K562 (cell line): ENCODE data around the gene PGBD1. TPM values are rescaled to one million over a fixed set of nuclear protein-coding genes. Genes with fewer than 3 reads are reported as not detected.
A peak's percentile ranks its signal among the peaks of the same experiment; 100 is the strongest.

ENCODE experiments used
- ATAC-seq: fragments of 200-7000 bp; cut with Tn5 transposase; 3 replicates; pipeline ENCODE4 v1.9.1; 2020; ENCODE audit warnings: moderate library complexity
- BruUV-seq: library from RNA; stranded (reverse); fragments of 400-500 nt; replicated peaks from 2 replicates; lab custom pipeline; 2021; lab: Mats Ljungman, UMichigan
- CTCF ChIA-PET: fragments of 300-600 bp; formaldehyde crosslinking; extraction: SDS; loops from one replicate; lab custom pipeline; 2021; ENCODE audit warnings: low intra/inter-chr PET ratio; lab: Yijun Ruan, JAX
- POLR2A ChIA-PET: fragments of 300-600, 350-650 bp; sonication (Branson Sonifier 250); formaldehyde crosslinking; extraction: SDS; loops from one replicate; lab custom pipeline; 2021; ENCODE audit warnings: antibody characterized with exemption, inconsistent platforms; lab: Yijun Ruan, JAX
- DNase-seq, 4 experiments: peaks; one replicate each; pipeline versions ENCODE4 v3.0.0 to v3.0.0-alpha.2; 2011 to 2018; ENCODE audit warnings: low spot score in 3 of 4, mixed read lengths in 3 of 4; ENCODE audit errors: extremely low read depth in 1 of 4
- FAIRE-seq: peaks from 2 replicates; lab custom pipeline; 2011; peaks lifted over from hg19 to GRCh38; lab: Jason Lieb, UNC
- H2AFZ ChIP-seq: 2 replicates; pipeline ENCODE4 v1.6.0; 2011; ENCODE audit warnings: low read depth, low read length, control low read depth, inconsistent platforms
- H3K27ac ChIP-seq: fragments of 200-600 bp; 3 replicates; pipeline ENCODE4 v1.8.0; 2011; ENCODE audit warnings: low read depth, mild to moderate bottlenecking, control low read depth, inconsistent platforms, low read length, moderate library complexity, mixed read lengths; ENCODE audit errors: extremely low read depth
- H3K27me3 ChIP-seq, 2 experiments: fragments of 300-600 bp in 1 of 2; 2 replicates in 1 of 2; 3 replicates in 1 of 2; pipeline versions ENCODE4 v1.6.0 to v1.8.0; 2011; ENCODE audit warnings: inconsistent platforms in 2 of 2, low read length in 2 of 2, mild to moderate bottlenecking in 1 of 2, mixed read lengths in 1 of 2, moderate library complexity in 1 of 2; ENCODE audit not compliant: control insufficient read depth in 2 of 2, insufficient read depth in 2 of 2
- H3K36me3 ChIP-seq: fragments of 300-600 bp; 3 replicates; pipeline ENCODE4 v1.8.0; 2011; ENCODE audit warnings: mild to moderate bottlenecking, low read length, inconsistent platforms; ENCODE audit not compliant: control insufficient read depth, insufficient read depth
- H3K4me1 ChIP-seq, 2 experiments: fragments of 200-600 bp in 1 of 2; replicated peaks in 1 of 2; 2 replicates in 1 of 2; 3 replicates in 1 of 2; pipeline versions ENCODE4 v1.5.1 to v1.8.0; 2011; ENCODE audit warnings: inconsistent platforms in 2 of 2, low read length in 2 of 2, mild to moderate bottlenecking in 1 of 2, mixed read lengths in 1 of 2, moderate library complexity in 1 of 2; ENCODE audit not compliant: control insufficient read depth in 2 of 2, insufficient read depth in 2 of 2
- H3K4me2 ChIP-seq: 2 replicates; pipeline ENCODE4 v1.6.1; 2011; ENCODE audit warnings: low read length, control low read depth, inconsistent platforms, mixed read lengths; ENCODE audit not compliant: insufficient read depth
- H3K4me3 ChIP-seq: fragments of 200-600 bp; sonication (generic), shearing (Covaris generic); 2 replicates; pipeline ENCODE4 v1.5.1; 2016; ENCODE audit warnings: control low read depth, inconsistent platforms
- H3K79me2 ChIP-seq: fragments of 200-600 bp; 3 replicates; pipeline ENCODE4 v1.8.0; 2011; ENCODE audit warnings: low read length, inconsistent platforms; ENCODE audit not compliant: control insufficient read depth, insufficient read depth
- H3K9ac ChIP-seq, 2 experiments: 2 replicates each; pipeline versions ENCODE4 v1.6.0 to v1.6.1; 2011; ENCODE audit warnings: low read depth in 2 of 2, low read length in 2 of 2, control low read depth in 1 of 2, inconsistent platforms in 1 of 2, mild to moderate bottlenecking in 1 of 2, mixed read lengths in 1 of 2; ENCODE audit not compliant: insufficient read depth in 1 of 2
- H3K9me1 ChIP-seq: one replicate; pipeline ENCODE4 v1.6.0; 2011; ENCODE audit warnings: inconsistent platforms, mild to moderate bottlenecking, low read length, moderate library complexity; ENCODE audit not compliant: control insufficient read depth, insufficient read depth
- H3K9me3 ChIP-seq: replicated peaks from 2 replicates; pipeline ENCODE4 v1.5.1; 2011; ENCODE audit warnings: low read depth, low read length, inconsistent platforms; ENCODE audit not compliant: control insufficient read depth, insufficient read depth
- H4K20me1 ChIP-seq: replicated peaks from 2 replicates; pipeline ENCODE4 v1.6.1; 2011; ENCODE audit warnings: low read length, inconsistent platforms, mixed read lengths; ENCODE audit not compliant: control insufficient read depth, insufficient read depth
- BRF1 ChIP-seq: IDR thresholded peaks from 3 replicates; pipeline ENCODE4 v1.6.1; 2011; ENCODE audit warnings: borderline replicate concordance, mild to moderate bottlenecking; ENCODE audit not compliant: insufficient read length; ENCODE audit errors: extremely low read depth
- CBX2 ChIP-seq: fragments of 200-600 bp; sonication (generic); IDR thresholded peaks from one replicate; pipeline ENCODE4 v1.6.1; 2012; ENCODE audit warnings: mild to moderate bottlenecking, low read length, inconsistent platforms; ENCODE audit not compliant: insufficient read depth, poor library complexity, severe bottlenecking
- CBX3 ChIP-seq, 2 experiments: IDR thresholded peaks; 1 replicate in 1 of 2; 2 replicates in 1 of 2; pipeline ENCODE4 v1.6.1; 2012; ENCODE audit warnings: inconsistent platforms in 2 of 2, low read length in 2 of 2, borderline replicate concordance in 1 of 2, control low read depth in 1 of 2
- CBX5 ChIP-seq: IDR thresholded peaks from 2 replicates; pipeline ENCODE4 v1.6.1; 2014; ENCODE audit warnings: low read depth, borderline replicate concordance
- DLX4 ChIP-seq: fragments of 250-450 bp; sonication (Bioruptor Pico); IDR thresholded peaks from 2 replicates; pipeline ENCODE4 v1.6.1; 2021; ENCODE audit warnings: mild to moderate bottlenecking
- KDM2B ChIP-seq: fragments of 250-450 bp; sonication (Bioruptor Pico); IDR thresholded peaks from 2 replicates; pipeline ENCODE4 v1.8.0; 2021; ENCODE audit warnings: mild to moderate bottlenecking, moderate library complexity
- MIER1 ChIP-seq: fragments of 450-650 bp; IDR thresholded peaks from 2 replicates; pipeline ENCODE4 v1.6.1; 2016; ENCODE audit warnings: antibody characterized with exemption, mild to moderate bottlenecking, low read depth
- NR3C1 ChIP-seq: sonication (generic); formaldehyde crosslinking; IDR thresholded peaks from 2 replicates; pipeline ENCODE4 v1.8.1; 2022; ENCODE audit warnings: missing genetic modification reagents
- POLR2AphosphoS2 ChIP-seq: IDR thresholded peaks from 2 replicates; pipeline ENCODE4 v1.6.1; 2012; ENCODE audit warnings: low read length, improper control_type of control experiment
- PRMT5 ChIP-seq: sonication (generic); formaldehyde crosslinking; IDR thresholded peaks from 2 replicates; pipeline ENCODE4 v1.5.0; 2020; ENCODE audit warnings: missing genetic modification reagents
- PTRF ChIP-seq: fragments of 450-650 bp; IDR thresholded peaks from 2 replicates; pipeline ENCODE4 v1.6.1; 2016; ENCODE audit warnings: mild to moderate bottlenecking, missing genetic modification characterization, missing compliant biosample characterization
- RBM14 ChIP-seq: fragments of 200-400 bp; formaldehyde crosslinking; IDR thresholded peaks from 2 replicates; pipeline ENCODE4 v1.6.1; 2018; ENCODE audit warnings: low read depth, mild to moderate bottlenecking, low read length, moderate library complexity, borderline replicate concordance; ENCODE audit not compliant: insufficient read depth
- SNAPC5 ChIP-seq: fragments of 250-450 bp; sonication (Bioruptor Pico); IDR thresholded peaks from 2 replicates; pipeline ENCODE4 v1.8.0; 2021; ENCODE audit warnings: moderate library complexity, mild to moderate bottlenecking, inconsistent platforms
- TCFL5 ChIP-seq: fragments of 250-450 bp; sonication (Bioruptor Pico); conservative IDR thresholded peaks from 2 replicates; pipeline ENCODE4 v1.6.1; 2021; ENCODE audit warnings: mild to moderate bottlenecking, moderate library complexity, matching md5 sums
- ZNF175 ChIP-seq: fragments of 200-800 bp; sonication (Bioruptor generic); IDR thresholded peaks from 2 replicates; pipeline ENCODE4 v1.6.1; 2016; ENCODE audit warnings: low read depth, mild to moderate bottlenecking, missing genetic modification characterization, missing compliant biosample characterization
- ZNF395 ChIP-seq: fragments of 200-800 bp; sonication (Bioruptor generic); IDR thresholded peaks from 2 replicates; pipeline ENCODE4 v1.6.1; 2017; ENCODE audit warnings: missing genetic modification characterization, missing compliant biosample characterization
- ZNF707 ChIP-seq: fragments of 250-450 bp; sonication (Bioruptor Pico); conservative IDR thresholded peaks from 2 replicates; pipeline ENCODE4 v1.8.0; 2022; ENCODE audit warnings: inconsistent platforms, mild to moderate bottlenecking, moderate library complexity
- WGBS: fragments of 100-300 bp; shearing (Covaris generic); methylation state at CpG from one replicate; pipeline ENCODE4 v1.1.6; 2016; ENCODE audit warnings: low coverage, mixed read lengths; ENCODE audit not compliant: insufficient coverage; ENCODE audit errors: missing lambda C conversion rate; 5-methylcytosine and 5-hydroxymethylcytosine counted together
- in situ Hi-C: fragments of 300-500 bp; cut with MboI; formaldehyde crosslinking; loops from 4 replicates; pipeline ENCODE4 v1.15.0; 2018; ENCODE audit warnings: inconsistent platforms, mixed read lengths
- intact Hi-C: fragments of 100-400 bp; cut with micrococcal nuclease; formaldehyde crosslinking; loops from 2 replicates; pipeline ENCODE4 v1.14.2; 2022
- polyA plus RNA-seq, 8 experiments: library from polyadenylated mRNA; depleted of rRNA in 4 of 8; stranded (reverse) in 5 of 8; unstranded in 3 of 8; fragments of >200 nt; fragmentation: Nextera tagmentation in 2 of 8; fragmentation: Illumina TruSeq in 1 of 8; extraction: Ambion mirVana in 2 of 8; extraction: Trizol in 1 of 8; gene quantifications; 2 replicates each; pipeline versions ENCODE4 v1.2.1 to v1.2.3, GENCODE V29; 2011 to 2014; ENCODE audit warnings: inconsistent platforms in 1 of 8, missing spikeins in 1 of 8
- total RNA-seq, 7 experiments: library from RNA; depleted of rRNA in 6 of 7; stranded (reverse); fragments of >200 nt in 6 of 7; fragmentation: Illumina TruSeq in 2 of 7; extraction: Trizol in 2 of 7; gene quantifications; 2 replicates each; pipeline versions ENCODE4 v1.2.1 to v1.2.3, GENCODE V29; 2011 to 2021; ENCODE audit warnings: low replicate concordance in 1 of 7

PGBD1 gene
- total and polyA plus RNA-seq, 9 of the 15 experiments (the other 6 are each of a cell fraction or from before 2014, with no cell fraction given): 3.3 to 9.0 (median 7.3) TPM

- in situ Hi-C loops (no loop called here), intact Hi-C loops (loop anchor here (1.0 to 5.0 kb wide), 3 partner anchors 69 to 130 kb away; partner anchors contain the start of gene ZSCAN31)
- H3K27me3 ChIP-seq: no peaks in the 10 kb centered on the region
- peaks cover 29% of the 10 kb centered on the region for H3K79me2 ChIP-seq
- no peaks in the 10 kb centered on the region; the same call in 1 of the 2 replicates for H3K9me3 ChIP-seq
- peak within 1 kb of the TSS; percentile 78 for H3K27ac ChIP-seq
- no peaks in the 10 kb centered on the region for H3K9me1 ChIP-seq
- DNase-seq (peak; percentile 85 to 95 (median 88)), FAIRE-seq (peak; percentile 91), ATAC-seq (peak; percentile 95)
- peak within 1 kb of the TSS; percentile 75 to 94 for H3K9ac ChIP-seq
- no peaks in the 10 kb centered on the region for H4K20me1 ChIP-seq
- H2AFZ ChIP-seq: peak within 1 kb of the TSS; percentile 92
- ChIA-PET POLR2A (interaction anchor here (0.6 to 6.5 kb wide), 29 partner anchors 8 to 491 kb away, joined by 3 to 73 read pairs (median 4); partner anchors contain the start of genes PGBD1, ZKSCAN3, ZKSCAN4 and ZKSCAN8), CTCF (interaction anchor here (0.6 kb wide), 1 partner anchor 152 kb away, joined by 5 read pairs; no protein-coding TSS in a partner anchor)
- peaks cover 7 to 26% of the 10 kb centered on the region in 2 experiments for H3K4me1 ChIP-seq
- no TSS peak for BruUV-seq
- peak within 1 kb of the TSS; percentile 88 for H3K4me2 ChIP-seq
- H3K36me3 ChIP-seq: peaks cover 4% of the 10 kb centered on the region
- WGBS: under 1% methylated on average over 32 of the region's 32 CpGs
- H3K4me3 ChIP-seq: peak within 1 kb of the TSS; percentile 61
- peak in 1 of 2 experiments; percentile 55; a peak in 2 of 3 replicates for TF ChIP-seq CBX3 (IDR thresholded peaks at IDR 0.05; ENCODE audit: borderline replicate concordance in 1 of 2, low read length in 2 of 2)
- TF ChIP-seq CBX5: no peak
- TF ChIP-seq BRF1: no peak
- TF ChIP-seq ZNF175: peak; percentile 36; the same call in 1 of the 2 replicates
- TF ChIP-seq PRMT5 (CRISPR knock-in tag): no peak
- no peak for TF ChIP-seq POLR2AphosphoS2
- TF ChIP-seq DLX4 (CRISPR knock-in tag): no peak
- no peak; the same call in 1 of the 2 replicates for TF ChIP-seq TCFL5 (CRISPR knock-in tag)
- no peak for TF ChIP-seq KDM2B (CRISPR knock-in tag)
- no peak for TF ChIP-seq SNAPC5 (CRISPR knock-in tag)
- TF ChIP-seq ZNF395 (CRISPR knock-in tag): no peak; the same call in 1 of the 2 replicates
- no peak for TF ChIP-seq MIER1
- no peak for TF ChIP-seq RBM14
- TF ChIP-seq ZNF707 (CRISPR knock-in tag): no peak
- TF ChIP-seq CBX2: no peak
- TF ChIP-seq PTRF (tag): no peak
- no peak for TF ChIP-seq NR3C1 (CRISPR knock-in tag)
Observed at GRCh38 chr6:28266962-28267694, 14.2 kb upstream of the PGBD1 start, which contains the start of gene ZSCAN26. Gene ZSCAN26, plus strand, starts transcription at chr6:28267143. Its CDS starts 4,777 bp downstream, at chr6:28271920.
